ENCODE results near the gene MIGA2. TPM values are rescaled to one million over a fixed set of nuclear protein-coding genes. Genes with fewer than 3 reads are reported as not detected.

MIGA2 gene
- total and polyA plus RNA-seq, 9 of the 15 experiments (the other 6 are each of a cell fraction or from before 2014, with no cell fraction given), result 0.15 to 54.1 (median 18.0) TPM

DNA sequence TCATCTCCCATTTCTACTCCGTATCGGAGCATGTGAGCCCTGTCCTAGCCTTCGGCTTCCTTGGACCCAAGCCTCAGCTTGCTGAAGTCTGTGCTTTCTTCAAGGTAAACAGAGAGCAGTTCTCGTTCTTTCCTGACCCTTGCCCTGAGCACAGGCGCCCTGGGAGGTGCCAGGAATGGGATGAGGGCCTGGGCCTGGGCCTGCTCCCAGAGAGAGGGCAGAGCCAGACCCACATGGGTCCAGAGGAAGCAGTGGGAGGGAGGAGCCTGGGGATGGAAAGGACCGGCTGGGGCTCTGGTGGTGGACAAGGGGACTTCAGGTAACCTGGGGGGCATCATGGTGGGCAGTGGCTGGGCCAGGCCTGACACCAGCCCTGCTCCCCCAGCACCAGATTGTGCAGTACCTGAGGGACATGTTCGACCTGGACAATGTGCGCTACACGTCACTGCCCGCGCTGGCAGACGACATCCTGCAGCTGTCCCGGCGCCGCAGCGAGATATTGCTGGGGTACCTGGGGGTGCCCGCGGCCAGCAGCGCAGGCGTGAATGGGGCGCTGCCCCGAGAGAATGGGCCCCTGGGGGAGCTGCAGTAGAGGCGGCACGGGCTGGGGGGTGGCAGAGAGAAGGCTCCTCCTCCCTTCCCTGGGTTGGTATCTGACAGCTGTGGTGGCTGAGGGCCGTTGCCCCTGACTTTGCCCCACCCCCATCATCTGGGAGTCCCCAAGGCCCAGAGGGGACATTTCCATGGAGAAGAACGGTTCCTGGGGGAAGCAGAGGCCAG, 33.6 kb downstream of the MIGA2 start (continued):
- TF ChIP-seq ZNF12 (CRISPR knock-in tag; IDR thresholded peaks at IDR 0.05) (peak; percentile 7; the same call in 1 of the 2 replicates), CBX1 (IDR thresholded peaks at IDR 0.05; ENCODE audit: low read depth) (peak; percentile 45; the same call in 1 of the 2 replicates), ADNP (tag; IDR thresholded peaks at IDR 0.05) (no peak), PCBP1 (IDR thresholded peaks at IDR 0.05; ENCODE audit: low read depth, low read length, poor library complexity, severe bottlenecking) (peak; percentile 7), MEIS2 (IDR thresholded peaks at IDR 0.05; ENCODE audit: partially characterized antibody) (no peak), ERF (CRISPR knock-in tag; IDR thresholded peaks at IDR 0.05) (0 out of 2 replicates have a peak, but pooled peaks have one; percentile 4), COPS2 (conservative IDR thresholded peaks at IDR 0.05) (no peak)
- TF ChIP-seq, protein P1, sequence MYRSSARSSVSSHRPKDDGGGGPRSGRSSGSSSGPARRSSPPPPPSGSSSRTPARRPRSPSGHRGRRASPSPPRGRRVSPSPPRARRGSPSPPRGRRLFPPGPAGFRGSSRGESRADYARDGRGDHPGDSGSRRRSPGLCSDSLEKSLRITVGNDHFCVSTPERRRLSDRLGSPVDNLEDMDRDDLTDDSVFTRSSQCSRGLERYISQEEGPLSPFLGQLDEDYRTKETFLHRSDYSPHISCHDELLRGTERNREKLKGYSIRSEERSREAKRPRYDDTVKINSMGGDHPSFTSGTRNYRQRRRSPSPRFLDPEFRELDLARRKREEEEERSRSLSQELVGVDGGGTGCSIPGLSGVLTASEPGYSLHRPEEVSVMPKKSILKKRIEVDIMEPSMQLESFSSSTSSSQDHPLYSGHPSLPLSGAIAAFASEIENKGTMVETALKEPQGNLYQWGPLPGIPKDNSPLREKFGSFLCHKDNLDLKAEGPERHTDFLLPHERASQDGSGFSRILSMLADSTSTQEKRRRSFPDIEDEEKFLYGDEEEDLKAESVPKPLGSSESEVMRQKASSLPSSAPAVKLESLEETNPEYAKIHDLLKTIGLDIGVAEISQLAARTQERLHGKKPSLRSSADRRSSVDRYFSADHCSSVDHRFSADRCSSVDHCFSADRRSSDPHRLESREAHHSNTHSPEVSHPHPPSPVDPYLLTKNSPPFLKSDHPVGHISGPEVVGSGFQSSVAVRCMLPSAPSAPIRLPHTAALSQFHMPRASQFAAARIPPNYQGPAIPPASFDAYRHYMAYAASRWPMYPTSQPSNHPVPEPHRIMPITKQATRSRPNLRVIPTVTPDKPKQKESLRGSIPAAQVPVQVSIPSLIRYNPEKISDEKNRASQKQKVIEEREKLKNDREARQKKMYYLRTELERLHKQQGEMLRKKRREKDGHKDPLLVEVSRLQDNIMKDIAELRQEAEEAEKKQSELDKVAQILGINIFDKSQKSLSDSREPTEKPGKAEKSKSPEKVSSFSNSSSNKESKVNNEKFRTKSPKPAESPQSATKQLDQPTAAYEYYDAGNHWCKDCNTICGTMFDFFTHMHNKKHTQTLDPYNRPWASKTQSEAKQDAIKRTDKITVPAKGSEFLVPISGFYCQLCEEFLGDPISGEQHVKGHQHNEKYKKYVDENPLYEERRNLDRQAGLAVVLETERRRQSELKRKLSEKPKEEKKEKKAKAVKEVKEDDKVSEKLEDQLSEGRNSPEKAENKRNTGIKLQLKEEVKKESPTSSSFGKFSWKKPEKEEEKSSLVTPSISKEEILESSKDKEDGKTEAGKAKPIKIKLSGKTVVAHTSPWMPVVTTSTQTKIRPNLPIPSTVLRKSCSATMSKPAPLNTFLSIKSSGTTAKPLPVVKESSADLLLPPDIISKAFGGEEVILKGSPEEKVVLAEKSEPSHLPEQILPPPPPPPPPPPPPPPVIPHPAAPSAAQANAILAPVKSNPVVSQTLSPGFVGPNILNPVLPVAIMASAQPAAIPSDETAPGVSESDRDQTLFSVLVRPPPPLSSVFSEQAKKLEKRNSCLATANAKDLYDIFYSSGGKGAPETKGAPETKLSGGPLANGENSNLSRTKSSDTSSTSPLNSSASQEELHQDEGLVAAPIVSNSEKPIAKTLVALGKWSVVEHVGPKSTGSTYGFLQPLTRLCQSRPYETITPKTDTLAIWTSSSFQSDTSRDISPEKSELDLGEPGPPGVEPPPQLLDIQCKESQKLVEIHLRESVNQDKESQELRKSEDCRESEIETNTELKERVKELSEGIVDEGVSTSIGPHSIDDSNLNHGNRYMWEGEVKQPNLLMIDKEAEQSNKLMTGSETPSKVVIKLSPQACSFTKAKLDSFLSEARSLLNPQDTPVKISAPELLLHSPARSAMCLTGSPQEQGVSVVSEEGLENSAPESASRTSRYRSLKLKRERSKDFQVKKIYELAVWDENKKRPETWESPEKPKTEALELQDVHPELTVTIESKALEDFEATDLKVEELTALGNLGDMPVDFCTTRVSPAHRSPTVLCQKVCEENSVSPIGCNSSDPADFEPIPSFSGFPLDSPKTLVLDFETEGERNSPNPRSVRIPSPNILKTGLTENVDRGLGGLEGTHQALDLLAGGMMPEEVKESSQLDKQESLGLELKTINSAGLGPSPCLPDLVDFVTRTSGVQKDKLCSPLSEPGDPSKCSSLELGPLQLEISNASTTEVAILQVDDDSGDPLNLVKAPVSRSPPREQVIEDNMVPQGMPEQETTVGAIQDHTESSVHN (IDR thresholded peaks at IDR 0.05; ENCODE audit: borderline replicate concordance in 1 of 2, low read depth in 1 of 2), result no peak
- TF ChIP-seq, protein P2, sequence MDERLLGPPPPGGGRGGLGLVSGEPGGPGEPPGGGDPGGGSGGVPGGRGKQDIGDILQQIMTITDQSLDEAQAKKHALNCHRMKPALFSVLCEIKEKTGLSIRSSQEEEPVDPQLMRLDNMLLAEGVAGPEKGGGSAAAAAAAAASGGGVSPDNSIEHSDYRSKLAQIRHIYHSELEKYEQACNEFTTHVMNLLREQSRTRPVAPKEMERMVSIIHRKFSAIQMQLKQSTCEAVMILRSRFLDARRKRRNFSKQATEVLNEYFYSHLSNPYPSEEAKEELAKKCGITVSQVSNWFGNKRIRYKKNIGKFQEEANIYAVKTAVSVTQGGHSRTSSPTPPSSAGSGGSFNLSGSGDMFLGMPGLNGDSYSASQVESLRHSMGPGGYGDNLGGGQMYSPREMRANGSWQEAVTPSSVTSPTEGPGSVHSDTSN (CRISPR knock-in tag; IDR thresholded peaks at IDR 0.05; ENCODE audit: low read depth), result no peak
- TF ChIP-seq, protein P2 (tag; conservative IDR thresholded peaks at IDR 0.05; ENCODE audit: low read depth), result no peak
- TF ChIP-seq, protein P3, sequence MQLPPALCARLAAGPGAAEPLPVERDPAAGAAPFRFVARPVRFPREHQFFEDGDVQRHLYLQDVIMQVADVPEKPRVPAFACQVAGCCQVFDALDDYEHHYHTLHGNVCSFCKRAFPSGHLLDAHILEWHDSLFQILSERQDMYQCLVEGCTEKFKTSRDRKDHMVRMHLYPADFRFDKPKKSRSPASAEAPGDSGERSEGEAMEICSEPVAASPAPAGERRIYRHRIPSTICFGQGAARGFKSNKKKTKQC (CRISPR knock-in tag; IDR thresholded peaks at IDR 0.05), result 0 out of 2 replicates have a peak, but pooled peaks have one; percentile 12
- TF ChIP-seq, protein P4, sequence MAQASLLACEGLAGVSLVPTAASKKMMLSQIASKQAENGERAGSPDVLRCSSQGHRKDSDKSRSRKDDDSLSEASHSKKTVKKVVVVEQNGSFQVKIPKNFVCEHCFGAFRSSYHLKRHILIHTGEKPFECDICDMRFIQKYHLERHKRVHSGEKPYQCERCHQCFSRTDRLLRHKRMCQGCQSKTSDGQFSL (CRISPR knock-in tag; IDR thresholded peaks at IDR 0.05), result 0 out of 2 replicates have a peak, but pooled peaks have one; percentile 36
- TF ChIP-seq, protein P4 (tag; IDR thresholded peaks at IDR 0.05), result no peak
